ENCODE data around the gene ALDH3A1. TPM values are rescaled to one million over a fixed set of nuclear protein-coding genes. Genes with fewer than 3 reads are reported as not detected.

Gene ALDH3A1
- total RNA-seq, 2 experiments from 2014 or later = not detected

GRCh38 chr17:19787733-19788357, 39.7 kb upstream of the ALDH3A1 start:
- peaks cover 75% of the 10 kb centered on the region for H3K36me3 Mint-ChIP-seq (ENCODE audit: low read depth)
- intact Hi-C loops (cut with DNase I, micrococcal nuclease) = no loop called here
- no peak overlapping the region for H3K4me3 Mint-ChIP-seq

GRCh38 chr17:19785854-19786253, 37.8 kb upstream of the ALDH3A1 start:
- CTCF ChIA-PET = no interaction called here
- Histone ChIP-seq H3K27me3 (ENCODE audit: control insufficient read depth in 1 of 2, insufficient read depth in 2 of 2, low read length in 2 of 2) (no peaks in the 10 kb centered on the region), H3K27ac (ENCODE audit: low read depth in 1 of 2, low read length in 2 of 2) (no peak overlapping the region), H3K4me1 (ENCODE audit: insufficient read depth, low read length) (no peaks in the 10 kb centered on the region), H3K4me3 (ENCODE audit: low read length) (no peak overlapping the region), H3K9me3 (ENCODE audit: control insufficient read depth in 1 of 2, insufficient read depth in 1 of 2, low read length in 2 of 2) (no peaks in the 10 kb centered on the region), H3K36me3 (ENCODE audit: insufficient read depth, low read length) (peaks cover 22% of the 10 kb centered on the region)
- TF ChIP-seq CTCF (IDR thresholded peaks at IDR 0.05) = no peak
- intact Hi-C loops (cut with DNase I, micrococcal nuclease) = no loop called here
- Mint-ChIP-seq H3K9me3 (no peaks in the 10 kb centered on the region), H3K27me3 (no peaks in the 10 kb centered on the region), H3K27ac (no peak overlapping the region), H3K36me3 (ENCODE audit: low read depth) (peaks cover 75% of the 10 kb centered on the region), H3K4me3 (no peak overlapping the region), H3K4me1 (ENCODE audit: low read depth) (peaks cover 4% of the 10 kb centered on the region)
- POLR2A ChIA-PET = no interaction called here
- no peak for ATAC-seq (ENCODE audit: poor library complexity)
- DNase-seq = no peak

More at GRCh38 chr17:19787733-19788357, 39.7 kb upstream of the ALDH3A1 start:
- H3K27ac ChIP-seq (ENCODE audit: low read depth in 1 of 2, low read length in 2 of 2) = no peak overlapping the region
- H3K4me3 ChIP-seq (ENCODE audit: low read length) = no peak overlapping the region
- peaks cover 4% of the 10 kb centered on the region for H3K4me1 Mint-ChIP-seq (ENCODE audit: low read depth)
- H3K9me3 ChIP-seq (ENCODE audit: control insufficient read depth in 1 of 2, insufficient read depth in 1 of 2, low read length in 2 of 2) = no peaks in the 10 kb centered on the region
- H3K27me3 ChIP-seq (ENCODE audit: control insufficient read depth in 1 of 2, insufficient read depth in 2 of 2, low read length in 2 of 2) = no peaks in the 10 kb centered on the region
- H3K9me3 Mint-ChIP-seq = no peaks in the 10 kb centered on the region
- no peak overlapping the region for H3K27ac Mint-ChIP-seq
- POLR2A ChIA-PET = no interaction called here
- CTCF ChIA-PET = no interaction called here
- H3K4me1 ChIP-seq (ENCODE audit: insufficient read depth, low read length) = no peaks in the 10 kb centered on the region
- peaks cover 22% of the 10 kb centered on the region for H3K36me3 ChIP-seq (ENCODE audit: insufficient read depth, low read length)
- H3K27me3 Mint-ChIP-seq = no peaks in the 10 kb centered on the region
- no peak for TF ChIP-seq CTCF (IDR thresholded peaks at IDR 0.05)
- DNase-seq (no peak), ATAC-seq (ENCODE audit: poor library complexity) (no peak)

DNA sequence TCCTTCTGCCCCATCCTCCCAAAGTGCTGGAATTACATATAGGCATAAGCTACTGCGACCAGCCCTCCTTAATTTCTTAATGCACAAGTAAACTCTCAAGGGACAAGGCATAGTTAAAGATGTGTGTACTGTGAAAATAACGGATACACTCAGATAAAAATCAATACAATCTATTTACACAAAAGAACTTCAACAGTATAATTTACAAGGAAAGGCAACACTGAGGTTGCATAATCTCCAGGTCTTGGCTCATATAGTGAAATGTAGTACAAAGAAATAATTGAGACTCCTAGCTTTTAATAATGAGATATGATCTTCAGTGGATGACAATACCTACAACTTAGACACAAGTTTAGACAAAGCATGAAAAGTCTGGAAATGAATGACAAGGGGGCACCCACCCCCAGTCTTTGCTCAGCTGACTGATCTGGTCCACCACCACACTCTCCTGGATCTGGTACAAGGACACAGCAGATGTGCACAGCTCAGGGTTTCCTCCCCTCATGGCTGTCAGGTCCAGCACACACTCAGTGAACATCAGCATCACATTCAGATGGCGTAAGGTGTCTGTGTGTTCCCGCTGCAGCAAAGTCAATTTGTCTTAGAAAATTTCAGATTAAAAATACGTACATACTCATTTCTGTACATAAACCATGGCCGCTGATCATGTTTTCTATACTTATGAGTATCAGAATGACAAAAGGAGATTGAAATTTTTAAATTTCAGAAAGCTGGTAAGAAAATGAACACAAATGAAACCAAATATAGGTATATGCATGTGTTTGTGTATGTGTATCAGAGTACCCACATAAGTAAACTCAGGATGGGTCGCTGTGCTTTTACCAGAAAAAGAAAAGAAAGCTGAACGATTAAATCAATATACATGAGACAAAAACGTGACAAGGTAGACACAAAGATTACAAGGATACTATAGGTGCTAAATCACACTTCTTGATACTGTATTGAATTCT, 33.7 kb upstream of the ALDH3A1 start:
- Histone ChIP-seq H3K36me3 (ENCODE audit: insufficient read depth, low read length) (peaks cover 9% of the 10 kb centered on the region), H3K9me3 (ENCODE audit: control insufficient read depth in 1 of 2, insufficient read depth in 1 of 2, low read length in 2 of 2) (no peaks in the 10 kb centered on the region), H3K4me3 (ENCODE audit: low read length) (no peak overlapping the region), H3K27ac (ENCODE audit: low read depth in 1 of 2, low read length in 2 of 2) (no peak overlapping the region), H3K4me1 (ENCODE audit: insufficient read depth, low read length) (no peaks in the 10 kb centered on the region), H3K27me3 (ENCODE audit: control insufficient read depth in 1 of 2, insufficient read depth in 2 of 2, low read length in 2 of 2) (no peaks in the 10 kb centered on the region)
- Mint-ChIP-seq H3K9me3 (no peaks in the 10 kb centered on the region), H3K27me3 (no peaks in the 10 kb centered on the region), H3K4me3 (no peak overlapping the region), H3K4me1 (ENCODE audit: low read depth) (no peaks in the 10 kb centered on the region), H3K27ac (no peak overlapping the region), H3K36me3 (ENCODE audit: low read depth) (peaks cover 71% of the 10 kb centered on the region)
- ATAC-seq (ENCODE audit: poor library complexity) = no peak
- intact Hi-C loops (cut with DNase I, micrococcal nuclease) = no loop called here
- no peak for TF ChIP-seq CTCF (IDR thresholded peaks at IDR 0.05)
- CTCF ChIA-PET = interaction anchor here (1.4 to 2.8 kb wide), 2 partner anchors 10 to 19 kb away, joined by 4 to 10 read pairs; no protein-coding TSS in a partner anchor
- POLR2A ChIA-PET = interaction anchor here (1.7 kb wide), 1 partner anchor 10 kb away, joined by 5 read pairs; no protein-coding TSS in a partner anchor
- DNase-seq = no peak
